GM18520 (cell line): ENCODE measurements around the gene SLC17A7.
"Not testable (repeated sequence)": the region's sequence is repeated elsewhere in the genome, so short reads cannot be mapped to it uniquely, and the experiment has no call there.

Experiments
- ATAC-seq: cut with Tn5 transposase; IDR thresholded peaks from one replicate; pipeline ENCODE4 v1.9.1; 2021; ENCODE audit not compliant: unreplicated experiment

SLC17A7 gene

DNA sequence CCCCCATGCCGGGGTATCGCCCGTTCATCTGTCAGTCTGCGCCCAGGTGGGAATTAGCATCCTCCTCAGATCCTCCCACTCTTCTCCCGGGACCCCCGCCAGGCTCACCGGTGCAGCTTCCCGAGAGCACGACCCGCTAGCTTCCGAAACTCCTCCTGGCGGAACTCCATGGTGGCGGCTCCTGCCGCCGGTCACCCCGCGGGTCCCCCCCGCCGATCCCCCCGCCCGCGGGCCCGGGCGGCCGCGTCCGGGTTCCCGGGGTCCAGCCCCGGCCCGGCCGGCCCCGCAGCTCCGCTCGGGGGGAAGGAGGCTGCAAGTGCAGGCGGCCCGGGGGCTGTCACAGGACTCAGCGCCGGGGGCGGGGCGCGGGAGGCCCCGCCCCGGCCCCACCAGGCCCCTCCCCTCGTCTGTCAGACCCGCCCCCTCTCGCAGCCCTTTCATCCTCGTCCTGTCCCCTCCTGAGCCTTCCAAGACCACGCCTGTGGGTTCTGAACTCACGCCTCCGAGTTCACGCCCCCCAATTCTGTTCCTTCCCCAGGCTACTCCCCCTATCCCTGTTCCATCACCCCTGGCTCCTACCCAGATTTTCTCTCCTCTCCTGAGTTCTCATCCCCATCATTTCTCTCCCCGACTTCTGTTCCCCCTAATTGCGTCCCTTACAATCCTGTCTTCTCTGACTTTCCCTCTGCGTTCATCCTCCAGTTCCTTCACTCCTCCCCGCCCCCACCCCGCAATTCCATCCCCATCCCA is at the start of gene SLC17A7:
Gene SLC17A7 (minus strand): TSS at position 318 of the 750 bp plus-strand sequence. CDS start 148 bp downstream, at position 170.
- no peak for ATAC-seq

DNA sequence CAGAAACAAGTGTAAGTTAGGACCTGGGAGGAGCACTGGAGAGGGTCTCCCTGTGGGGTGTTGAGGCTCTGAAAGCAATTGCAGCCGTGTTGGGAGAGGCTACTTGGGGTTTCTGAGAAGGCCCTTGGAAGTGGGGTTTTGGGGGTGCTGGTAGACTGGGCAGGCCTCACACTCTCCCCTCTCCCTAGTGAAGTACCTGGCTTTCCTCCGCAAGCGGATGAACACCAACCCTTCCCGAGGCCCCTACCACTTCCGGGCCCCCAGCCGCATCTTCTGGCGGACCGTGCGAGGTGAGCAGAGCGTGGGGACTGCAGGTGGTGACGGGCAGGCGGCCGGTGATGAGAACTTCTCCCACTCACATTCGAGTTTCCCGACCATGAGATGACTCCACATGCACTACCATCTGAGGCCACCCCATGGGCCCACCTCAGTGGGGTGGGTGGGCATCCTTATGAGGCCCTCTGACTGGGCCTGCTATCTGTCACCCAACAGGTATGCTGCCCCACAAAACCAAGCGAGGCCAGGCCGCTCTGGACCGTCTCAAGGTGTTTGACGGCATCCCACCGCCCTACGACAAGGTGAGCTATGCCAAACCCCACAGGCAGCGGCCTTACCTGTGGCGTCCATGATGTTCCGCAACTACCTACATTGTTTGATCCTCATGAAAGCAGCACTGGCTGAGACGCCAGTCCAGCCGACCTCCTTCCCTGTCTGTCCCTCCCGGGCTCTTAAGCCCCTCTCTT is 49.1 kb upstream of the SLC17A7 start:
- ATAC-seq, result no peak

DNA sequence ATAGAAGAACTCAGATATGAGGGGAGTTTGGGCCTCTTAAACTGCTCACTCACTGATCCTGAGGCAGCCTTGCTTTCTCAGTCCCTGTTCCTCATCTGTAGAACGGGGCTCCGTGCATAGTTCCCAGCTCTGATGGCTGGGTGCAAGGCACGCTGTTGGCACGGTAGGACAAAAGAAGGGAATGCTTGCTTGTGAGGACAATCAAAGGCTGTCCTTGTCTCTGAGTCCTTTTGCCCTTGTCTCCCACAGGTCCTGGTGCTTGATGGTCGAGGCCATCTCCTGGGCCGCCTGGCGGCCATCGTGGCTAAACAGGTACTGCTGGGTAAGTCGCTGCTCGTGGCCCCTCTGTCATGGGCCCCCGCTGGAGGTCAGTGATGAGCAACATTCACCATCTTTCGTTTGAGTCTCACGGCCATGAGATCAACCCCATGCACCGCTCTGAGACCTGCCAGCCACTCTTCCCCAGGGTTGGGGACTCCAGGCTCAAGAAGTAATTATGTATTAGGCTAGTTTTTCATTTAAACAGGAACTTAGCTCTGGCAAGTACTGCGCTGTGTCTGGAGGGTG is 48.4 kb upstream of the SLC17A7 start:
- ATAC-seq, result no peak

DNA sequence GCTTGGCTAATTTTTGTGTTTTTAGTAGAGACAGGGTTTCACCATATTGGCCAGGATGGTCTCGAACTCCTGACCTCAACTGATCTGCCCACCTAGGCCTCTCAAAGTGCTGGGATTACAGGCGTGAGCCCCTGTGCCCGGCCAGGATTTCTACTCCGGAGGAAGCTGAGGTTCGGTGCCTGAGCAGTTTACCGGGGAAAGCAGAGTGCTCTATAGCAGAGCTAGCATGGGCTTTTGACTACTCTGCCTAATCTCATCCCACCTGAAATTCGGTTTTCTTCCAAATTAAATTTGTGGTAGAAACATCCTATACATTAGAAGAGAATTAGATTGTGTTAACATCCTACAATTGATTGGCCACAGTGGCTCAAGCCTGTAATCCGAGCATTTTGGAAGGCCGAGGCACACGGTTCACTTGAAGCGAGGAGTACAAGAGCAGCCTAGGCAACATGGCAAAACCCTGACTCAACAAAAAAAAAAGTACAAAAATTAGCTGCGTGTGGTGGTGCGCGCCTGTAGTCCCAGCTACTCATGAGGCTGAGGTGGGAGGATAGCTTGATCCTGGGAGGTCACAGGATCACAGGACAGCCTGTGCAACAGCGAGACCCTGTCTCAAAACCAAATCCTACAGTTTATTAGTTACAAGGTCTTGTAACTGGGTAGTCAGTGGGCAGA is 47.7 kb upstream of the SLC17A7 start:
- ATAC-seq, result no peak

DNA sequence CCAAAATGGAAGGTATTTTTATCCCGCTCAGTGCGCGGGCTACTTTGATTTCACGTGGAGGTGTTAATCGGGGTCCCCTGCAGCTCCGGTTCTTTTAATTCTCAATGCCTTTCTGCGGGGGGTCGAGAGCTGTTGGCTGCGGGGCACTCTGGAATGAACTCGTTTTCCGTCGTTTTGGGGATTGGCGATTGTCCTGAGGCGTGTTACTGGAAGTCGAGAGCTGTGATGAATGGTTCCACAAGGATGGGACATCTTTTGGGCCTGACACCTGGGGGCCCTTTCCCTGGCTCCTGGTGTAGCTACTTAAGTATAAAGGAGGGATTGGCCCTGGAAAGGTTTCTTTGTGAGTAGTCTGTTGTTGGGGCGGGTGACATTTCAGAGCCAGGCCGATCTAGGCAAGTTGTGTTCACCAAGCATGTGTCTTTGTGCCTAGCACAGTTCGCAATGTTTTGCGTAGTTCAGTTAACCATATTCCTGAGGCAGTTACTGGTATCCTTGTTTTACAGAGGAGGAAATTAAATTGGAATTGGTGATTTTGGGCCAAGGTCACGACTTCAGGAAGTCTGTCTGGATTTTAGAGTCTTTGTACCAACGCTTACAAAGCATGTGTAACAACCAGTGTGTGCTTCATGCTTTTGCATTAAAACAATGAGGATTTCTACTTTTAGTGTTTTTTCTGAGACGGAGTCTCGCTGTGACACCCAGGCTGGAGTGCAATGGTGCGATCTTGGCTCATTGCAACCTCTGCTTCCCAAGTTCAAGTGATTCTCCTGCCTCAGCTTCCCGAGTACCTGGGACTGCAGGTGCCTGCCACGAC is 46.9 kb upstream of the SLC17A7 start:
- no peak for ATAC-seq

DNA sequence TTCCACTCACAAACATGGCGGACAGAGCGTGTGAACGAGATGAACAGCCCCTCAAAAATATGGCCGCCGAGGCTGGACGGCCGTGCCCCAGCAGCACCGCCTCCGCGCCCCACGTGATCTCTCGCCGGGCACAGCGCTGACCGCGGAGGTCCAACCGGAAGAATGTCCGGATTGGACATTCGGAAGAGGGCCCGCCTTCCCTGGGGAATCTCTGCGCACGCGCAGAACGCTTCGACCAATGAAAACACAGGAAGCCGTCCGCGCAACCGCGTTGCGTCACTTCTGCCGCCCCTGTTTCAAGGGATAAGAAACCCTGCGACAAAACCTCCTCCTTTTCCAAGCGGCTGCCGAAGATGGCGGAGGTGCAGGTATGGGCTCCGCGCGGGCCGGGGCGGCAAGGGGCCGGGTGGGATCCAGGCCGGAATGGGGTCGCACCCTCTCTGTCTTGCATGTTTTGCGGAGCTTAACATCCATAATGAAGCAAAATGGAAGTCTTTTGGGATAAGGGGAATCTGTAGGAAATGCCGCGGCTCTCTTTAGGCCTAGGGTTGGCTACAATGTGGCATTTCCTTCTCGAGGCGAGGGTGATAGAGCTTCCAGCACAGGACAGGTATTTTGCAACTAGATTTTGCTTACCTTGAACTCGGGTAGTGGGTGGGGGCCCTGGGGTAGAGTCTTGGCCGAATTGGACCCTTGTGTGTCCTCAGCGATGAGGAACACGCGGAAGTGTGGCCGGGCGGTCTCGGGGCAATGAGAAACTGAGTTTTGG is 46.1 kb upstream of the SLC17A7 start, which contains the start of gene RPL13A:
Gene RPL13A (plus strand): TSS at position 332 of the 769 bp plus-strand sequence. CDS start 22 bp downstream, at position 354.
- ATAC-seq, result peak; percentile 85

DNA sequence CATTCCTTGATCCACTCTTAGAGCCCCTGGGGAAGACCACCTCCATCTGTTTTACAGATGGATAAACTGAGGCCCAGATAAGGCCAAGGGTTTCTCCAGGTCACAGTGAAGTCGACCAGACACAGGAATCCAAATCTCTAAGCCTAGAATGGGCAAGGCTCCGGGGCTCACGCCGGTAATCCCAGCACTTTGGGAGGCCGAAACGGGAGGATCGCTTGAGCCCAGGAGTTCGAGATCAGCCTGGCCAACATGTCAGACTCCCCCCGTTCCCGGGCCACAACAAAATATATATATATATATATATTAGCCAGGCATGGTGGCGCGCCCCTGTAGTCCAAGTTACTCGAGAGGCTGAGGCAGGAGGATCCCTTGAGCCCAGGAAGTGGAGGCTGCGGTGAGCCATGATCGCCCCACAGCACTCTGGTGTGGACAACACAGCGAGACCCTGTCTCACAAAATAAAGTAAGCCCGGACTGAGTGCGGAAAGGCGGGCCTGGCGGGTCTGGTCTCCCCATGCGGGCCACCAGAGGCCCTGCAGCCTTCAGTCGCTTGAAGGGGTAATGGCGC is 45.5 kb upstream of the SLC17A7 start:
- no peak for ATAC-seq

DNA sequence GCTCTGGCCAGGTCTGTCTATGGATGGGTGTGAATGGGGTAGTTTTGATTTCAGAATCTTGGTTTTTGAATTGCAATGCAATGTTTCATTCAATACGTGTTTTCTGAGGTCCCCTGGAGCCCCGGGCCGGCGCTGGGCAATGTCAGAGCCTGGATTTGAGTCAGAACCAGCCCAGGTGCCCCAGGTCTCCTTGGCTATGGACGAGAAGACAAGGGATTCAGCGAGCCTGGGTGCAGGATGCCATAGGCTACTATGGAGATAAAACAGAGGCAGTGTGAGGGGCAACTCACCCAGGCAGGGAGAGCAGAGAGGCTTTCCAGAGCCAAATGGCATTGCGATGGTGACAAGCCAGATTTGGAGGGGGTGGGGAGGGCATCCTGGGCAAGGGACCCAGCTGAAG is 44.9 kb upstream of the SLC17A7 start:
- ATAC-seq, result no peak

DNA sequence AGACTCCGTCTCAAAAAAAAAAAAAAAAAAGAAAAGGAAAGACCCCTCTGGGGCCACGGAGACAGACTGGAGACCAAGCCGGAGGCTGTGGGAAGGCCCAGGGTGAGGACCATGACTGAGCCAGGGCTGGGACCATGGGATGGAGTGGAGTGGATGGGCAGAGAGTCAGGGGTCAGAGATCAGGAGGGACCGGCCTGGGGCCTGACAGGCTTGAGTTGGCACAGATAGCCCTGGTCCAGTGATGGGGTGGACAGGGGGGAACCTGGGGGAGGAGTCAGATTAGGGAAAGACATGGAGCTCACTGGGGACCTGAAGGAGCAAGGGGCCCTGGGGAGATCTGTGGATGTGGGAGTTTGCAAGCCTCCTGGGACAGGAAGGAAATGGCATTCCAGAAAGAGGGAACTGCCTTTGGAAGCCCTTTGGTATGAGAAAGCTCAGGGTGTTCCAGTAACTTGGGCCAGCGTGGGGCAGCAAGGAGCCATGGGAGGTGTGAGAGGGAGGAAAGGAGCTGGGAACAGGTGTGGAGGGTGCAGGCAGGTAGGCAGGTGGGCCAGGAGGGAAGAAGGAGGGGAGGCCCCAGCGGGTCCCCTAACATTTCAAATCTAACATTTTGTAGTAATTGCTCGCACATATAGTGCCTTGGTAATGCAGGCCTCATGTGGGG is 39.8 kb upstream of the SLC17A7 start:
- ATAC-seq, result no peak

DNA sequence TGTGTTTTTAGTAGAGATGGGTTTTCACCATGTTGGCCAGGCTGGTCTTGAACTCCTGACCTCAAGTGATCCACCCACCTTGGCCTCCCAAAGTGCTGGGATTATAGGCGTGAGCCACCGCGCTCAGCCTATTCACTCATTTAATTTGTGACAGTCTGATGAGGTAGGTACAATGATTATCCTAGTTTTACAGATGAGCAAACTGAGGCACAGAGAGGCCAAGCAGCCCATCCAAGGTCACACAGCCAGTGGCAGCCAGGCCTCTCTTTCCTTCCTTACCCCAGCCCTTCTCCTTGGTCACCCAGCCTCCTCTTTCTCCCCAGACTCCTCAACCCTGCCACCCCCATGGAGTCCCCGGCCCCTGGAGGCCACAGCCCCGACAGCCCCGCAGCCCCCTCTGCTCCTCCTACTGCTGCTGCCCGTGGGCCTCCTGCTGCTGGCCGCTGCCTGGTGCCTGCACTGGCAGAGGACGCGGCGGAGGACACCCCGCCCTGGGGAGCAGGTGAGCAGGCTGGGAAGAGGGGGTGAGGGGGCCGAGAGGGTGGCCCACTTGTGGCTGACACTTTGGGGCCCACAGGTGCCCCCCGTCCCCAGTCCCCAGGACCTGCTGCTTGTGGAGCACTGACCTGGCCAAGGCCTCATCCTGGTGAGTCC is 38.8 kb upstream of the SLC17A7 start:
- no peak for ATAC-seq

DNA sequence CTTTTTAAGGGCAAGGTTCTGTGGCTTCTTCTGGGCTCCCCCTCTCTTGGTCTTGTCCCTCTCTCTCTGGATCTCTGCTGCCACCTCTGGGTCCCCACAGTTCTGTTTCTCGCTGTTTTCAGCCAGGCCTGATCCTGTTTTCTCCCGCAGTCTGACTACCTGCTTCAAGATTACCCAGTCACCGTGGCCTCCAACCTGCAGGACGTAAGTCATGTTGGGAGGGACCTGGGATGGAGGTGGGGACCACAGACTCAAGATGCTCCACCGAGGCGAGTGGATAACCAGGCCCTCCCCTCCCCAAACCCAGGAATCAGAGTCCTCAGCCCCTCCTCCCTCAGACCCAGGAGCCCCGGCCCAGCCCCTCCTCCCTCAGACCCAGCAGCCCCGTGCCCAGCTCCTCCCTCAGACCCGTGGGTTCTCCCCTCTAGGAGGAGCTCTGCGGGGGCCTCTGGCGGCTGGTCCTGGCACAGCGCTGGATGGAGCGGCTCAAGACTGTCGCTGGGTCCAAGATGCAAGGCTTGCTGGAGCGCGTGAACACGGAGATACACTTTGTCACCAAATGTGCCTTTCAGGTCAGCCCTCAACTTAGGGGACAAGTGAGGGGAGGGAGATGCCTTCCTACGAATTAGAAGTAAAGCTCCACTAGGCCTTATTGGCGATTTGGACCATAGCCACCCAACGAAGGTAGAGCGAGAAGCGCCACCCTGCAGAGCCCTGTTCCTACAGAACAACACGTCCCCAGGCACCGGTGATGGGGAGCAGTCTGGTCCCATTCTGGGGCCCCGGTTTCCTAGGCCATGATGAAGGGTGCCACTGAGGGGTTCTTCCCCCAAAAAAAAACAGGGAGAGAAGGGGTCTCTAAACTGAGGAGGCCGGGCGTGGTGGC is 34.9 kb upstream of the SLC17A7 start:
- no peak for ATAC-seq

DNA sequence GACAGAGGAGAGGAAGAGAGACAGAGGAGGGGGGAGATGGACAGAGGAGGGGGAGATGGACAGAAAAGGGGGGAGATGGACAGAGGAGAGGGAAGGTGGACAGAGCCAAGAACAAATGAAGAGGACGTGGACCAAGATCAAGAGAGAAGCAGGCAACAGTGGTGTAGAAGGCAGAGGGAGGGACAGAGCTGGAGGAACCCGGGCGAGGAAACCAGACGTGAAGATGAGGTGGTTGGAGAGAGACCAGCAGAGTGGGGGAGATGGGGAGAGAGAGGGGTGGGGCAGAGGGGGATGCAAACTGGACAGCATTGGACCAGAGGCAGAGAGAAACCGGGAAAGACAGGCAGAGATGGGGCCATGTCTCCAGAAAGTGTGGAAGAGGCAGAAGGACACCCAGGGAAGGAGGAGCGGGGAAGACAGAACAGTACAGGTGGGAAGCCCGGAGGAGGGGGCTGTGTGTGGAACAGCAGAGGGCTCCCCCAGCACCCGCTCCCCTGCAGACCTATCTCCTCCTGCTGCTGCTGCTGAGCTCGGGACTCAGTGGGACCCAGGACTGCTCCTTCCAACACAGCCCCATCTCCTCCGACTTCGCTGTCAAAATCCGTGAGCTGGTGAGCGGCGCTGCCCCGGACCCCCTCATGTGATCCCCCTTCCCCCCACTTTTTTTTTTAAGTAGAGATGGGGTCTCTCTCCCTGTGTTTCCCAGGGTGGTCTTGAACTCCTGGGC is 34.0 kb upstream of the SLC17A7 start:
- no peak for ATAC-seq

DNA sequence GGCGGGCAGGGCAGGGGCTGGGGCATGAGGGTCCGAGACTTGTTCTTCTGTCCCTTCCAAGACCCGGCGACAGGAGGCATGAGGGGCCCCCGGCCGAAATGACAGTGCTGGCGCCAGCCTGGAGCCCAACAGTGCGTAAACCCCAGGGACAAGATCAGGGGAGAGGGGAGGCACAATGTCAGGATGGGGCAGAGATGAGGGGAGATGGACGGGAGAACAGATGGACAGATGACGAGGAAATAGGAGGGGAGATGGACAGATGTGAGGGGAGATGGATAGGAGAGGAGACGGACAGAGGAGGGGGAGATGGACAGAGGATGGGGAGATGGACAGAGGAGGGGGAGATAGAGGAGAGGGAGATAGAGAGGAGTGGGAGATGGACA is 33.2 kb upstream of the SLC17A7 start:
- ATAC-seq, result no peak

DNA sequence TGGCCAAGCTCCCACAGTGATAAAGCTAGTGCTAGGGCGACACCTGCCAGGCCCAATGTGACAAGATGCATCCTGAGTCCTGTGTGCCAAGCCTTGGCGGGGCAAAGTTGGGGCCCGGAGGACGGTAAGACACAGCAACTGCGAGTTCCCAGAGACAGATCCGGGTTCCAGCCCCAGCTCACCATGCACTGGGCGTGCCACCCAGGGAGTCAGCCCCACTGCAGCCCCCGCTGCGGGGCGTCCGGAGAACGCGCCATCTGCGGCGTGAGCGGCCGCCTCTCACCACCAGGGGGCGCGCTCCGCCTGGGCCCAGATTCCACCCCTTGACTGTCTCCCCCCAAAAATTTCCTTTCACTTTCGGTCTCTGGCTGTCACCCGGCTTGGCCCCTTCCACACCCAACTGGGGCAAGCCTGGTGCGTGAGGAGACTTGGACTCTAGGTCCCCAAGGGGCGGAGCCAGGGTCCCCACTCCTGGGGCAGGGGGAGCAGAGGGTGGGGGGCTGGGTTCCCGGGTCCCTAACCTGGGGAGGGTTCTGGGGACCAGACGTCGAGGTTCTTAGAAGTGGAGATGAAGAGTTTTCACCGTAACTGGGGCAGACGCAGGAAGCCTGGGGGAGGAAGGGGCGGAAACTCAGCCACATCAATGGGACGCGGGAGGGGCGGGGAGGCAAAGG is 32.7 kb upstream of the SLC17A7 start, which contains the start of gene FLT3LG:
Gene FLT3LG (plus strand): TSS at position 348 of the 674 bp plus-strand sequence. CDS start 425 bp downstream, outside the sequence.
- peak; percentile 54 for ATAC-seq

DNA sequence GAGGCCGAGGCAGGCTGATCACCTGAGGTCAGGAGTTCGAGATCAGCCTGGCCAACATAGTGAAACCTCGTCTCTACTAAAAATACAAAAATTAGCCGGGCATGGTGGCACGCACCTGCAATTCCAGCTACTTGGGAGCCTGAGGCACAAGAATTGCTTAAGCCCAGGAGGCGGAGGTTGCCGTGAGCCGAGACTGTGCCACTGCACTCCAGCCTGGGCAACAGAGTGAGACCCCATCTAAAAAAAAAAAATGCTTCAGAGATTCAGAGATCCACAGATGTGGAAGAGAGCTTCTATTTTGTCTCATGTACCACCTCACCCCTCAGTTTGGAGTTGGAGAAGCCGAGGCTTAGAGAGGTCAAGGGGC is 32.2 kb upstream of the SLC17A7 start:
- ATAC-seq, result not testable (repeated sequence)

DNA sequence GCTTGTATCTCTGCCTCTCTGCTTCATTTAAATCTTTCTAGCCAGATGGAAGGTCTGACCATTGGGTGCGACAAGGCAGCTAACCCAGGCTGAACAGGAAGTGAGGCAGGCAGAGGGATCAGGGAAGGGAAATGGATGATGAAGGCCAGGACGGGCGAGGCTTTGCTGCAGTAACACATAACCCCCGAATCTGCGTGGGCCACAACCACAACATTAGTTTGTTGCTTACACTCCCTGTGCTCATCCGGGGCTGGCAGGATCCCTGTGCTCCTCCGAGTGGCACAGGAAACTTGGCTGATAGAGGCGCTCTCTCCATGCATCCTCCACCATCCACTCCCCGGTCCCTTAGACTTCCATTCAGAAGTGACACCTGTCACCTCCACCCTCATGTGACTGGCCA is 31.6 kb upstream of the SLC17A7 start:
- ATAC-seq, result no peak
